HG02938 (cell line): ENCODE measurements around the gene CCDC61.

ENCODE experiments used
- ATAC-seq: cut with Tn5 transposase; IDR thresholded peaks from one replicate; pipeline ENCODE4 v1.9.1; 2021; ENCODE audit warnings: mild to moderate bottlenecking, moderate library complexity; ENCODE audit not compliant: unreplicated experiment

Gene CCDC61

GRCh38 chr19:45973553-45974338 lies 21.5 kb upstream of the CCDC61 start, which contains the start of gene NOVA2:
TSS of gene NOVA2 (minus strand) at chr19:45973865. CDS start at chr19:45973351, 514 bp downstream.
- no peak for ATAC-seq

GRCh38 chr19:45975306-45976070 lies 19.8 kb upstream of the CCDC61 start:
- no peak for ATAC-seq

GRCh38 chr19:45976178-45976577 lies 19.1 kb upstream of the CCDC61 start:
- no peak for ATAC-seq

GRCh38 chr19:45978156-45978555 lies 17.1 kb upstream of the CCDC61 start:
- no peak for ATAC-seq

- no peak for ATAC-seq
Observed at GRCh38 chr19:45981350-45981749, 13.9 kb upstream of the CCDC61 start.

- ATAC-seq: no peak
Observed at GRCh38 chr19:45985321-45985720, 9.9 kb upstream of the CCDC61 start.

GRCh38 chr19:45990113-45990728 lies 5.0 kb upstream of the CCDC61 start:
- no peak for ATAC-seq

- peak; percentile 4 for ATAC-seq
Observed at GRCh38 chr19:45994456-45994997, 740 bp upstream of the CCDC61 start.

GRCh38 chr19:45995715-45996385 lies 583 bp downstream of the CCDC61 start:
- ATAC-seq: no peak

GRCh38 chr19:45996933-45997332 lies 1.7 kb downstream of the CCDC61 start:
- ATAC-seq: no peak

GRCh38 chr19:45998834-45999233 lies 3.6 kb downstream of the CCDC61 start:
- ATAC-seq: no peak

GRCh38 chr19:45999653-46000121 lies 4.4 kb downstream of the CCDC61 start:
- no peak for ATAC-seq

- ATAC-seq: no peak
Observed at GRCh38 chr19:46000491-46001246, 5.4 kb downstream of the CCDC61 start.

- ATAC-seq: no peak
Observed at GRCh38 chr19:46002678-46003275, 7.5 kb downstream of the CCDC61 start.

GRCh38 chr19:46006411-46006810 lies 11.1 kb downstream of the CCDC61 start:
- ATAC-seq: no peak

GRCh38 chr19:46009530-46010510 lies 14.6 kb downstream of the CCDC61 start:
- ATAC-seq: no peak

GRCh38 chr19:46014534-46014933 lies 19.3 kb downstream of the CCDC61 start:
- ATAC-seq: no peak

- ATAC-seq: no peak
Observed at GRCh38 chr19:46014941-46015686, 19.8 kb downstream of the CCDC61 start.
